PFSK-1 (cell line): ENCODE data around the gene CARMIL1.

ENCODE experiments used
- FOXP2 ChIP-seq: optimal IDR thresholded peaks from 2 replicates; pipeline ENCODE3; 2011; ENCODE audit warnings: borderline replicate concordance, control low read depth, inconsistent platforms; ENCODE audit not compliant: insufficient read depth; ENCODE audit errors: extremely low read length, extremely low read depth
- POLR2AphosphoS5 ChIP-seq: IDR thresholded peaks from 2 replicates; pipeline ENCODE4 v1.6.1; 2012; ENCODE audit warnings: low read depth, mild to moderate bottlenecking, control low read depth, low read length, moderate library complexity
- REST ChIP-seq, 2 experiments: IDR thresholded peaks; 2 replicates each; pipeline versions ENCODE4 v1.6.1 to v1.8.0; 2011 to 2012; ENCODE audit warnings: low read depth in 2 of 2, low read length in 2 of 2, control low read depth in 1 of 2, inconsistent platforms in 1 of 2, mild to moderate bottlenecking in 1 of 2, moderate library complexity in 1 of 2; ENCODE audit not compliant: insufficient read depth in 1 of 2
- SIN3A ChIP-seq: IDR thresholded peaks from 2 replicates; pipeline ENCODE4 v1.6.1; 2012; ENCODE audit warnings: mild to moderate bottlenecking, low read length, moderate library complexity, borderline replicate concordance; ENCODE audit not compliant: insufficient read depth
- TAF1 ChIP-seq: IDR thresholded peaks from 2 replicates; pipeline ENCODE4 v1.6.1; 2012; ENCODE audit warnings: low read length, control low read depth, borderline replicate concordance; ENCODE audit not compliant: insufficient read depth

GRCh38 chr6:25288518-25288917 is 9.3 kb downstream of the CARMIL1 start:
- TF ChIP-seq REST (IDR thresholded peaks at IDR 0.05; ENCODE audit: insufficient read depth in 1 of 2, low read depth in 2 of 2, low read length in 2 of 2), result no peak
- no peak for TF ChIP-seq POLR2AphosphoS5
- TF ChIP-seq TAF1, result no peak
- TF ChIP-seq FOXP2, result no peak
- no peak for TF ChIP-seq SIN3A
